Small intestine (tissue), 7 donors: Measurements from ENCODE around the gene TOGARAM1. TPM values are rescaled to one million over a fixed set of nuclear protein-coding genes. Genes with fewer than 3 reads are reported as not detected.

Experiments used
- DNase-seq, 2 donors: peaks; one replicate each; pipeline versions ENCODE4 v3.0.0 to v3.0.0-alpha.2; 2013
- FAIRE-seq: peaks from 2 replicates; lab custom pipeline; 2012; peaks lifted over from hg19 to GRCh38; lab: Jason Lieb, UNC
- H3K27ac ChIP-seq, 3 donors: one replicate each; pipeline ENCODE4 v1.5.1; 2013; ENCODE audit warnings: low read length in 2 of 3, mild to moderate bottlenecking in 2 of 3, control low read depth in 1 of 3, inconsistent platforms in 1 of 3, low read depth in 1 of 3, moderate library complexity in 1 of 3
- H3K27me3 ChIP-seq, 3 donors: one replicate each; pipeline ENCODE4 v1.6.1; 2013; ENCODE audit warnings: low read length in 3 of 3, inconsistent platforms in 1 of 3; ENCODE audit not compliant: control insufficient read depth in 3 of 3, insufficient read depth in 3 of 3
- H3K36me3 ChIP-seq, 3 donors: one replicate each; pipeline ENCODE4 v1.6.1; 2013; ENCODE audit warnings: low read length in 3 of 3, inconsistent platforms in 1 of 3, low read depth in 1 of 3, mild to moderate bottlenecking in 1 of 3, moderate library complexity in 1 of 3; ENCODE audit not compliant: control insufficient read depth in 3 of 3, insufficient read depth in 2 of 3
- H3K4me1 ChIP-seq, 3 donors: one replicate each; pipeline ENCODE4 v1.6.1; 2013; ENCODE audit warnings: low read length in 2 of 3, inconsistent platforms in 1 of 3, low read depth in 1 of 3, mild to moderate bottlenecking in 1 of 3, moderate library complexity in 1 of 3; ENCODE audit not compliant: control insufficient read depth in 3 of 3, insufficient read depth in 2 of 3
- H3K4me3 ChIP-seq, 3 donors: one replicate each; pipeline ENCODE4 v1.5.1; 2013; ENCODE audit warnings: low read length in 3 of 3, control low read depth in 1 of 3, inconsistent platforms in 1 of 3, low read depth in 1 of 3, mild to moderate bottlenecking in 1 of 3, moderate library complexity in 1 of 3
- H3K9me3 ChIP-seq, 2 donors: one replicate each; pipeline ENCODE4 v1.6.1; 2013; ENCODE audit warnings: low read depth in 1 of 2, low read length in 1 of 2; ENCODE audit not compliant: control insufficient read depth in 2 of 2, insufficient read depth in 1 of 2
- WGBS, 3 donors: extraction: QIAGEN DNeasy Blood & Tissue Kit; methylation state at CpG; one replicate each; pipeline ENCODE4 v1.1.7; 2013; 5-methylcytosine and 5-hydroxymethylcytosine counted together
- polyA plus RNA-seq, 4 donors: library from polyadenylated mRNA; stranded (reverse) in 3 of 4; unstranded in 1 of 4; fragments of 200-250 nt in 3 of 4; fragments of 120-200 nt in 1 of 4; gene quantifications; one replicate each; pipeline versions ENCODE4 v1.2.1 to v1.2.3, GENCODE V29; 2013
- donor health status: healthy with polysubstance abuse.
- donor health status: control.
- donor health status: control.
- donor health status: Bipolar disorder and iron deficiency.
- donor health status: healthy.

TOGARAM1 gene
- polyA plus RNA-seq, 4 donors = 2.4 to 22.1 (median 7.9) TPM

DNA sequence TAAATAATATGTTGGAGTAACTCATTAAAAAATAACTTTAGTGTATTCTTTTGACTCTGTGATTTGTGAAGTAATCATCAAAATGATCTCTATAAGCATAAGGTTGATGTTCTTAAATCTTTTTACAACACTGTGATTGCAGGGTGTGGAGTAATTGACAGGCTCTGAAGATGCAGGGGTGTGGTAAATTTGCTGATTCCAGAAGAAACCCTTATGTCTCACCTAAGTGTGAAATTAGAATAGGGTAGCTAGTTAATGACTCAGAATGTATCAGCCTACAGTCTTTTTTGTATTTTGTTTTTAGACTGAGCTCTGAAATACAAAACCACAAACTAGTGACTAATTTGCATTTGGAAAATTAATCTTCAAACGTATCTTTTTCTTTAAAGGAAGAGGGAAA, 127.8 kb downstream of the TOGARAM1 start:
- DNase-seq = peak in 1 of 2 donors; percentile 45
- no peaks in the 10 kb centered on the region for H3K9me3 ChIP-seq
- H3K4me1 ChIP-seq = peaks cover 2 to 9% (median 7%) of the 10 kb centered on the region in 3 donors
- peaks cover 0 to 12% (median 2%) of the 10 kb centered on the region in 3 donors for H3K36me3 ChIP-seq
- no peak overlapping the region for H3K27ac ChIP-seq
- no peak for FAIRE-seq
- WGBS, 3 donors = 28 to 47% (median 32%) methylated on average over 1 of the region's 1 CpG
- no peaks in the 10 kb centered on the region for H3K27me3 ChIP-seq
- no peak overlapping the region for H3K4me3 ChIP-seq

- H3K4me3 ChIP-seq = no peak overlapping the region
- FAIRE-seq (no peak), DNase-seq (no peak)
- H3K4me1 ChIP-seq = peaks cover 2 to 3% (median 3%) of the 10 kb centered on the region in 3 donors
- H3K27ac ChIP-seq = no peak overlapping the region
- peaks cover 4 to 18% (median 5%) of the 10 kb centered on the region in 3 donors for H3K36me3 ChIP-seq
- H3K27me3 ChIP-seq = no peaks in the 10 kb centered on the region
- no peaks in the 10 kb centered on the region for H3K9me3 ChIP-seq
- WGBS, 3 donors = 81 to 95% (median 87%) methylated on average over 2 of the region's 2 CpGs
Observed at GRCh38 chr14:45091710-45092109, 129.7 kb downstream of the TOGARAM1 start.

DNA sequence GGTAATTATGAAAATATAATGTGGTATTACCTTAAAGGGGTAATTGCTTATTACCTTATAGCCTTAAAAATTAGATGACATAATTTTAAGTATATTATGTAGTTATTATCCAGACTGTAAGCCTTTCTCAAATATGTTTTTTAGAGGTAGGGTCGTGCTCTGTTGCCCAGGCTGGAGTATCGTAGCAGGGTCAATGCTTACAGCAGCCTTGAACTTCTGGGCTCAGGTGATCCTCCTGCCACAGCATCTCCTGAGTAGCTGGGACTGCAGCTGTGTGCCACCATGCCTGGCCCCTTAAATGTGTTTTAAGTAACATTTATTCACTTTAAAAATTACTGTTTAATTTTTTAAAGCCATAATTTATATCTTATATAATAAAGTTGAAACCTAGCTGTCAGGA, 132.3 kb downstream of the TOGARAM1 start:
- Histone ChIP-seq H3K27me3 (no peaks in the 10 kb centered on the region), H3K4me1 (peaks cover 0 to 2% (median 2%) of the 10 kb centered on the region in 3 donors), H3K4me3 (no peak overlapping the region), H3K9me3 (no peaks in the 10 kb centered on the region), H3K27ac (no peak overlapping the region), H3K36me3 (peaks cover 4 to 19% (median 10%) of the 10 kb centered on the region in 3 donors)
- FAIRE-seq (no peak), DNase-seq (no peak)
- 94 to 98% (median 96%) methylated on average over 2 of the region's 2 CpGs for WGBS, 3 donors

- DNase-seq = no peak
- H3K9me3 ChIP-seq = no peaks in the 10 kb centered on the region
- peaks cover 2 to 24% (median 10%) of the 10 kb centered on the region in 3 donors for H3K36me3 ChIP-seq
- H3K27me3 ChIP-seq = no peaks in the 10 kb centered on the region
- no peak for FAIRE-seq
- H3K4me3 ChIP-seq = no peak overlapping the region
- WGBS, 3 donors = 81 to 91% (median 87%) methylated on average over 4 of the region's 4 CpGs
- H3K4me1 ChIP-seq = peaks cover 0 to 2% (median 0%) of the 10 kb centered on the region in 3 donors
- no peak overlapping the region for H3K27ac ChIP-seq
Observed at GRCh38 chr14:45095143-45095542, 133.2 kb downstream of the TOGARAM1 start.

GRCh38 chr14:45096218-45096617, 134.2 kb downstream of the TOGARAM1 start:
- no peak for DNase-seq
- Histone ChIP-seq H3K4me1 (no peaks in the 10 kb centered on the region), H3K36me3 (peaks cover 2 to 22% (median 10%) of the 10 kb centered on the region in 3 donors), H3K27ac (no peak overlapping the region), H3K27me3 (no peaks in the 10 kb centered on the region), H3K4me3 (no peak overlapping the region), H3K9me3 (no peaks in the 10 kb centered on the region)
- 94 to 97% (median 94%) methylated on average over 4 of the region's 4 CpGs for WGBS, 3 donors
- FAIRE-seq = no peak

GRCh38 chr14:45103806-45104205, 141.8 kb downstream of the TOGARAM1 start:
- FAIRE-seq (no peak), DNase-seq (peak in 1 of 2 donors; percentile 10)

GRCh38 chr14:45104561-45104960, 142.6 kb downstream of the TOGARAM1 start:
- WGBS, 3 donors = 15 to 50% (median 34%) methylated on average over 1 of the region's 1 CpG

More at GRCh38 chr14:45103806-45104205, 141.8 kb downstream of the TOGARAM1 start:
- H3K4me3 ChIP-seq = no peak overlapping the region
- H3K27ac ChIP-seq = peak overlapping the region in 1 of 3 donors; percentile 17
- H3K27me3 ChIP-seq = no peaks in the 10 kb centered on the region
- H3K36me3 ChIP-seq = peaks cover 2 to 28% (median 5%) of the 10 kb centered on the region in 3 donors
- no peaks in the 10 kb centered on the region for H3K9me3 ChIP-seq
- H3K4me1 ChIP-seq = peaks cover 0 to 9% (median 0%) of the 10 kb centered on the region in 3 donors

GRCh38 chr14:45112896-45113781, 151.1 kb downstream of the TOGARAM1 start:
- Histone ChIP-seq H3K9me3 (no peaks in the 10 kb centered on the region), H3K4me3 (no peak overlapping the region), H3K27me3 (no peaks in the 10 kb centered on the region), H3K27ac (no peak overlapping the region), H3K4me1 (peaks cover 0 to 5% (median 0%) of the 10 kb centered on the region in 3 donors), H3K36me3 (peaks cover 2 to 19% (median 12%) of the 10 kb centered on the region in 3 donors)
- DNase-seq (peak; percentile 14 to 36), FAIRE-seq (no peak)
- WGBS, 3 donors = 82 to 89% (median 84%) methylated on average over 6 of the region's 6 CpGs

More at GRCh38 chr14:45104561-45104960, 142.6 kb downstream of the TOGARAM1 start:
- no peak overlapping the region for H3K4me3 ChIP-seq
- FAIRE-seq = no peak
- DNase-seq = peak; percentile 79 to 94
- H3K4me1 ChIP-seq = peaks cover 0 to 9% (median 0%) of the 10 kb centered on the region in 3 donors
- H3K9me3 ChIP-seq = no peaks in the 10 kb centered on the region
- peak overlapping the region in 1 of 3 donors; percentile 67 for H3K27ac ChIP-seq
- no peaks in the 10 kb centered on the region for H3K27me3 ChIP-seq
- peaks cover 2 to 29% (median 5%) of the 10 kb centered on the region in 3 donors for H3K36me3 ChIP-seq
